GM23338 (cell line): ENCODE measurements around the gene GNAT3. TPM values are rescaled to one million over a fixed set of nuclear protein-coding genes. Genes with fewer than 3 reads are reported as not detected.

Experiments used
- ATAC-seq: fragments of 200-7000 bp; cut with Tn5 transposase; 3 replicates; pipeline ENCODE4 v1.9.1; 2020
- DNase-seq: peaks from one replicate; pipeline ENCODE4 v3.0.0-alpha.2; 2015; ENCODE audit warnings: low spot score
- H2AFZ ChIP-seq: fragments of 200-600 bp; sonication (generic); 2 replicates; pipeline ENCODE4 v1.8.0; 2016; ENCODE audit warnings: antibody characterized with exemption, mild to moderate bottlenecking, moderate library complexity
- H3F3A ChIP-seq: fragments of 200-600 bp; sonication (generic); replicated peaks from 2 replicates; pipeline ENCODE4 v1.8.0; 2017; ENCODE audit warnings: antibody characterized with exemption, mixed run types, low read depth
- H3K27ac ChIP-seq: fragments of 200-600 bp; sonication (generic); 2 replicates; pipeline ENCODE4 v1.6.1; 2016; ENCODE audit warnings: low read depth
- H3K27me3 ChIP-seq: fragments of 200-600 bp; sonication (generic); 2 replicates; pipeline ENCODE4 v1.8.0; 2016; ENCODE audit warnings: mild to moderate bottlenecking, mixed run types, moderate library complexity; ENCODE audit not compliant: insufficient read depth
- H3K36me3 ChIP-seq: fragments of 200-600 bp; sonication (generic); 2 replicates; pipeline ENCODE4 v1.8.0; 2016; ENCODE audit warnings: mild to moderate bottlenecking; ENCODE audit not compliant: insufficient read depth
- H3K4me1 ChIP-seq: fragments of 200-600 bp; sonication (generic); 2 replicates; pipeline ENCODE4 v1.8.0; 2016; ENCODE audit warnings: mild to moderate bottlenecking, moderate library complexity; ENCODE audit not compliant: insufficient read depth
- H3K4me2 ChIP-seq: fragments of 200-600 bp; sonication (generic); 2 replicates; pipeline ENCODE4 v1.7.1; 2017; ENCODE audit warnings: mixed run types
- H3K4me3 ChIP-seq: fragments of 200-600 bp; sonication (generic); 2 replicates; pipeline ENCODE4 v1.6.1; 2016; ENCODE audit warnings: mixed run types
- H3K79me2 ChIP-seq: fragments of 200-600 bp; sonication (generic); replicated peaks from 2 replicates; pipeline ENCODE4 v1.8.0; 2017; ENCODE audit warnings: mild to moderate bottlenecking; ENCODE audit not compliant: insufficient read depth
- H3K9me2 ChIP-seq: fragments of 200-600 bp; sonication (generic); 2 replicates; pipeline ENCODE4 v1.8.0; 2017; ENCODE audit not compliant: insufficient read depth
- H4K20me1 ChIP-seq: fragments of 200-600 bp; sonication (generic); replicated peaks from 2 replicates; pipeline ENCODE4 v1.8.0; 2017; ENCODE audit warnings: mild to moderate bottlenecking; ENCODE audit not compliant: insufficient read depth
- H3K27ac Mint-ChIP-seq: 2 replicates; pipeline ENCODE4 v1.8.0; 2020; ENCODE audit warnings: inconsistent platforms, mild to moderate bottlenecking, moderate library complexity, mixed read lengths
- H3K27me3 Mint-ChIP-seq: 3 replicates; pipeline ENCODE4 v1.8.0; 2022; ENCODE audit warnings: low read depth, mild to moderate bottlenecking, moderate library complexity, mixed read lengths, inconsistent platforms; ENCODE audit not compliant: insufficient read depth, poor library complexity
- H3K36me3 Mint-ChIP-seq: 3 replicates; pipeline ENCODE4 v1.8.0; 2021; ENCODE audit warnings: low read depth, mild to moderate bottlenecking, inconsistent platforms, moderate library complexity, mixed read lengths
- H3K4me1 Mint-ChIP-seq: 3 replicates; pipeline ENCODE4 v1.8.0; 2020; ENCODE audit warnings: mild to moderate bottlenecking, inconsistent platforms, mixed read lengths
- H3K4me3 Mint-ChIP-seq: 3 replicates; pipeline ENCODE4 v1.8.0; 2021; ENCODE audit warnings: moderate library complexity, mild to moderate bottlenecking, inconsistent platforms, mixed read lengths
- H3K9me3 Mint-ChIP-seq: 3 replicates; pipeline ENCODE4 v1.8.0; 2020; ENCODE audit warnings: moderate library complexity, mild to moderate bottlenecking, inconsistent platforms, mixed read lengths
- CREB1 ChIP-seq: fragments of 250-450 bp; sonication (Bioruptor Pico); IDR thresholded peaks from 2 replicates; pipeline ENCODE4 v1.5.0; 2020; ENCODE audit warnings: low read depth, mild to moderate bottlenecking, moderate library complexity
- CTCF ChIP-seq, 2 experiments: fragments of 200-600 bp in 1 of 2; sonication (generic) in 1 of 2; conservative IDR thresholded peaks; 2 replicates each; pipeline versions ENCODE4 v1.5.1 to v1.6.1; 2016 to 2017; ENCODE audit warnings: antibody characterized with exemption in 2 of 2, low read depth in 2 of 2, mild to moderate bottlenecking in 2 of 2, moderate library complexity in 1 of 2
- EZH2 ChIP-seq: fragments of 200-600 bp; sonication (generic); IDR thresholded peaks from one replicate; pipeline ENCODE4 v1.8.0; 2017; ENCODE audit warnings: antibody characterized with exemption, mild to moderate bottlenecking, low read depth; ENCODE audit not compliant: unreplicated experiment
- EZH2phosphoT487 ChIP-seq: fragments of 200-600 bp; sonication (generic); IDR thresholded peaks from one replicate; pipeline ENCODE4 v1.8.1; 2018; ENCODE audit warnings: antibody characterized with exemption; ENCODE audit not compliant: unreplicated experiment
- JUNB ChIP-seq: IDR thresholded peaks from one replicate; pipeline ENCODE4 v1.6.1; 2016; ENCODE audit warnings: antibody characterized with exemption; ENCODE audit not compliant: unreplicated experiment
- NANOG ChIP-seq: IDR thresholded peaks from 2 replicates; pipeline ENCODE4 v1.6.1; 2016; ENCODE audit warnings: antibody characterized with exemption, borderline replicate concordance
- POLR2AphosphoS5 ChIP-seq: IDR thresholded peaks from 2 replicates; pipeline ENCODE4 v1.6.1; 2016; ENCODE audit warnings: antibody characterized with exemption, low read depth
- STAT1 ChIP-seq: IDR thresholded peaks from one replicate; pipeline ENCODE4 v1.6.1; 2016; ENCODE audit warnings: antibody characterized with exemption; ENCODE audit not compliant: unreplicated experiment
- ZNF114 ChIP-seq: fragments of 250-450 bp; sonication (Bioruptor Pico); IDR thresholded peaks from 2 replicates; pipeline ENCODE4 v1.5.0; 2020; ENCODE audit warnings: mild to moderate bottlenecking, moderate library complexity
- ZNF331 ChIP-seq: fragments of 250-450 bp; sonication (Bioruptor Pico); IDR thresholded peaks from 2 replicates; pipeline ENCODE4 v1.5.0; 2020; ENCODE audit warnings: low read depth, mild to moderate bottlenecking, moderate library complexity
- ZNF462 ChIP-seq: fragments of 250-450 bp; sonication (Bioruptor Pico); IDR thresholded peaks from 2 replicates; pipeline ENCODE4 v1.5.0; 2020; ENCODE audit warnings: mild to moderate bottlenecking, moderate library complexity
- polyA plus RNA-seq: library from polyadenylated mRNA; unstranded; fragments of >200 nt; fragmentation: Nextera tagmentation; extraction: Ambion mirVana; gene quantifications from 2 replicates; pipeline ENCODE4 v1.2.1, GENCODE V29; 2016
- total RNA-seq: library from RNA; depleted of rRNA; stranded (reverse); fragments of >200 nt; shearing (Covaris generic); gene quantifications from 2 replicates; pipeline ENCODE4 v1.2.3, GENCODE V29; 2014
- TF ChIP-seq, protein P1 (sequence below): IDR thresholded peaks from 2 replicates; pipeline ENCODE4 v1.6.1; 2016; ENCODE audit warnings: antibody characterized with exemption
- TF ChIP-seq, protein P2 (sequence below): IDR thresholded peaks from one replicate; pipeline ENCODE4 v1.6.1; 2018; ENCODE audit warnings: antibody characterized with exemption; ENCODE audit not compliant: unreplicated experiment

The GNAT3 gene
- total and polyA plus RNA-seq, 2 experiments from 2014 or later: not detected

DNA sequence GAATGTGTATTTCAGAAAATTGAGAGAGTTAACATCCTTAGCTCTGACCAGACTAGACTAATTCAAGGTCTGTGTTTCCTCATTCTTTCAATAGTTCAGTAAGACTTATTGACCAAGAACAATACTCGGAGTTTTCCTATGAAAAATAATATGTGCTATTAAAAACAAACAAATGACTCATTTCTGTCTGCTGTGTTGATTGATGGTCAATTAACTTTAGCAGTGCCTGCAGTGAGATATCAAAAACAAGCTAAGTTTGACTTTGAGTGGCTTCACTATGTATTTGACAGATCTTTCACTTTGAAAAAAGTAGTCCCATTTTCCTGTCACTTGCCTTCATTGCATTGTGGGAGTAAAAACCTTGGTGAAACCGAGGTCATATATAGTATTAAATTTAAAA, 91.0 kb downstream of the GNAT3 start:
- no peaks in the 10 kb centered on the region for H3K36me3 Mint-ChIP-seq
- Histone ChIP-seq H3K27me3 (no peaks in the 10 kb centered on the region), H3K4me2 (no peak overlapping the region), H3K4me1 (no peaks in the 10 kb centered on the region), H3K79me2 (no peaks in the 10 kb centered on the region), H3K36me3 (no peaks in the 10 kb centered on the region), H3K9me2 (no peaks in the 10 kb centered on the region), H3K27ac (no peak overlapping the region), H2AFZ (no peak overlapping the region), H3F3A (no peaks in the 10 kb centered on the region), H4K20me1 (no peaks in the 10 kb centered on the region), H3K4me3 (no peak overlapping the region)
- no peaks in the 10 kb centered on the region for H3K27me3 Mint-ChIP-seq
- no peaks in the 10 kb centered on the region for H3K4me1 Mint-ChIP-seq
- H3K4me3 Mint-ChIP-seq: no peak overlapping the region
- no peaks in the 10 kb centered on the region for H3K9me3 Mint-ChIP-seq
- DNase-seq: no peak
- ATAC-seq: no peak
- no peak for TF ChIP-seq ZNF331 (CRISPR knock-in tag)
- no peak for TF ChIP-seq EZH2
- TF ChIP-seq CTCF (conservative IDR thresholded peaks at IDR 0.05; ENCODE audit: low read depth in 2 of 2): no peak
- TF ChIP-seq, protein P1, sequence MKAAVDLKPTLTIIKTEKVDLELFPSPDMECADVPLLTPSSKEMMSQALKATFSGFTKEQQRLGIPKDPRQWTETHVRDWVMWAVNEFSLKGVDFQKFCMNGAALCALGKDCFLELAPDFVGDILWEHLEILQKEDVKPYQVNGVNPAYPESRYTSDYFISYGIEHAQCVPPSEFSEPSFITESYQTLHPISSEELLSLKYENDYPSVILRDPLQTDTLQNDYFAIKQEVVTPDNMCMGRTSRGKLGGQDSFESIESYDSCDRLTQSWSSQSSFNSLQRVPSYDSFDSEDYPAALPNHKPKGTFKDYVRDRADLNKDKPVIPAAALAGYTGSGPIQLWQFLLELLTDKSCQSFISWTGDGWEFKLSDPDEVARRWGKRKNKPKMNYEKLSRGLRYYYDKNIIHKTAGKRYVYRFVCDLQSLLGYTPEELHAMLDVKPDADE: no peak
- no peak for TF ChIP-seq ZNF114 (CRISPR knock-in tag)
- TF ChIP-seq, protein P2, sequence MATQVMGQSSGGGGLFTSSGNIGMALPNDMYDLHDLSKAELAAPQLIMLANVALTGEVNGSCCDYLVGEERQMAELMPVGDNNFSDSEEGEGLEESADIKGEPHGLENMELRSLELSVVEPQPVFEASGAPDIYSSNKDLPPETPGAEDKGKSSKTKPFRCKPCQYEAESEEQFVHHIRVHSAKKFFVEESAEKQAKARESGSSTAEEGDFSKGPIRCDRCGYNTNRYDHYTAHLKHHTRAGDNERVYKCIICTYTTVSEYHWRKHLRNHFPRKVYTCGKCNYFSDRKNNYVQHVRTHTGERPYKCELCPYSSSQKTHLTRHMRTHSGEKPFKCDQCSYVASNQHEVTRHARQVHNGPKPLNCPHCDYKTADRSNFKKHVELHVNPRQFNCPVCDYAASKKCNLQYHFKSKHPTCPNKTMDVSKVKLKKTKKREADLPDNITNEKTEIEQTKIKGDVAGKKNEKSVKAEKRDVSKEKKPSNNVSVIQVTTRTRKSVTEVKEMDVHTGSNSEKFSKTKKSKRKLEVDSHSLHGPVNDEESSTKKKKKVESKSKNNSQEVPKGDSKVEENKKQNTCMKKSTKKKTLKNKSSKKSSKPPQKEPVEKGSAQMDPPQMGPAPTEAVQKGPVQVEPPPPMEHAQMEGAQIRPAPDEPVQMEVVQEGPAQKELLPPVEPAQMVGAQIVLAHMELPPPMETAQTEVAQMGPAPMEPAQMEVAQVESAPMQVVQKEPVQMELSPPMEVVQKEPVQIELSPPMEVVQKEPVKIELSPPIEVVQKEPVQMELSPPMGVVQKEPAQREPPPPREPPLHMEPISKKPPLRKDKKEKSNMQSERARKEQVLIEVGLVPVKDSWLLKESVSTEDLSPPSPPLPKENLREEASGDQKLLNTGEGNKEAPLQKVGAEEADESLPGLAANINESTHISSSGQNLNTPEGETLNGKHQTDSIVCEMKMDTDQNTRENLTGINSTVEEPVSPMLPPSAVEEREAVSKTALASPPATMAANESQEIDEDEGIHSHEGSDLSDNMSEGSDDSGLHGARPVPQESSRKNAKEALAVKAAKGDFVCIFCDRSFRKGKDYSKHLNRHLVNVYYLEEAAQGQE: no peak
- no peak for TF ChIP-seq CREB1 (CRISPR knock-in tag)
- TF ChIP-seq STAT1: no peak
- no peak for TF ChIP-seq JUNB
- no peak for TF ChIP-seq EZH2phosphoT487
- no peak for TF ChIP-seq NANOG
- TF ChIP-seq POLR2AphosphoS5: no peak
- no peak for TF ChIP-seq ZNF462 (CRISPR knock-in tag)
- no peak overlapping the region for H3K27ac Mint-ChIP-seq
